Hepatocyte (in vitro differentiated cells): Measurements from ENCODE around the gene CDC42BPA. TPM values are rescaled to one million over a fixed set of nuclear protein-coding genes. Genes with fewer than 3 reads are reported as not detected.
"Not testable (repeated sequence)": the region's sequence is repeated elsewhere in the genome, so short reads cannot be mapped to it uniquely, and the experiment has no call there.

ENCODE experiments used
- DNase-seq: peaks from one replicate; pipeline ENCODE4 v3.0.0-alpha.2; 2016; ENCODE audit warnings: low spot score
- H2AFZ ChIP-seq: fragments of 200-600 bp; sonication (generic); 2 replicates; pipeline ENCODE4 v1.6.0; 2016; ENCODE audit warnings: antibody characterized with exemption, mild to moderate bottlenecking
- H3K27ac ChIP-seq: fragments of 200-600 bp; sonication (generic); 2 replicates; pipeline ENCODE4 v1.5.1; 2016; ENCODE audit warnings: mild to moderate bottlenecking
- H3K27me3 ChIP-seq: fragments of 200-600 bp; sonication (generic); 2 replicates; pipeline ENCODE4 v1.6.1; 2016
- H3K36me3 ChIP-seq: fragments of 200-600 bp; sonication (generic); replicated peaks from 2 replicates; pipeline ENCODE4 v1.5.1; 2016; ENCODE audit warnings: low read depth; ENCODE audit not compliant: insufficient read depth
- H3K4me1 ChIP-seq: fragments of 200-600 bp; sonication (generic); 2 replicates; pipeline ENCODE4 v1.5.1; 2016; ENCODE audit warnings: mild to moderate bottlenecking, moderate library complexity; ENCODE audit not compliant: insufficient read depth
- H3K4me2 ChIP-seq: fragments of 200-600 bp; sonication (generic); 2 replicates; pipeline ENCODE4 v1.6.0; 2016
- H3K4me3 ChIP-seq: fragments of 200-600 bp; sonication (generic); 2 replicates; pipeline ENCODE4 v1.5.1; 2016; ENCODE audit warnings: mild to moderate bottlenecking
- H3K79me2 ChIP-seq: fragments of 200-600 bp; sonication (generic); 2 replicates; pipeline ENCODE4 v1.6.0; 2017; ENCODE audit warnings: mild to moderate bottlenecking
- H3K9me2 ChIP-seq: fragments of 200-600 bp; sonication (generic); replicated peaks from 2 replicates; pipeline ENCODE4 v1.6.0; 2017; ENCODE audit warnings: mild to moderate bottlenecking; ENCODE audit not compliant: insufficient read depth
- H3K9me3 ChIP-seq: fragments of 200-600 bp; sonication (generic); 2 replicates; pipeline ENCODE4 v1.5.1; 2016; ENCODE audit warnings: low read depth, mild to moderate bottlenecking
- H4K20me1 ChIP-seq: fragments of 200-600 bp; sonication (generic); 2 replicates; pipeline ENCODE4 v1.6.0; 2016; ENCODE audit warnings: mild to moderate bottlenecking; ENCODE audit not compliant: insufficient read depth, poor library complexity, severe bottlenecking
- EZH2 ChIP-seq: fragments of 200-600 bp; sonication (generic); IDR thresholded peaks from 2 replicates; pipeline ENCODE4 v1.6.1; 2016; ENCODE audit warnings: antibody characterized with exemption, mild to moderate bottlenecking, borderline replicate concordance
- EZH2phosphoT487 ChIP-seq: fragments of 200-600 bp; sonication (generic); IDR thresholded peaks from one replicate; pipeline ENCODE4 v1.6.1; 2018; ENCODE audit warnings: antibody characterized with exemption, mild to moderate bottlenecking, low read depth, moderate library complexity; ENCODE audit not compliant: unreplicated experiment, severe bottlenecking
- WGBS: methylation state at CpG from one replicate; pipeline ENCODE4 v1.1.6; 2016; ENCODE audit warnings: low lambda C conversion rate; ENCODE audit errors: missing lambda C conversion rate; 5-methylcytosine and 5-hydroxymethylcytosine counted together
- polyA plus RNA-seq: library from polyadenylated mRNA; unstranded; fragments of >200 nt; fragmentation: Nextera tagmentation; extraction: Ambion mirVana; gene quantifications from 2 replicates; pipeline ENCODE4 v1.2.1, GENCODE V29; 2016
- total RNA-seq: library from RNA; depleted of rRNA; stranded (reverse); fragments of >200 nt; gene quantifications from 2 replicates; pipeline ENCODE4 v1.2.3, GENCODE V29; 2014
- TF ChIP-seq, protein P1 (sequence below): fragments of 200-600 bp; sonication (generic); IDR thresholded peaks from 2 replicates; pipeline ENCODE4 v1.5.1; 2016; ENCODE audit warnings: antibody characterized with exemption, mild to moderate bottlenecking; ENCODE audit not compliant: poor library complexity

Gene CDC42BPA
- total and polyA plus RNA-seq, 2 experiments from 2014 or later, result 24.5 to 40.9 TPM

DNA sequence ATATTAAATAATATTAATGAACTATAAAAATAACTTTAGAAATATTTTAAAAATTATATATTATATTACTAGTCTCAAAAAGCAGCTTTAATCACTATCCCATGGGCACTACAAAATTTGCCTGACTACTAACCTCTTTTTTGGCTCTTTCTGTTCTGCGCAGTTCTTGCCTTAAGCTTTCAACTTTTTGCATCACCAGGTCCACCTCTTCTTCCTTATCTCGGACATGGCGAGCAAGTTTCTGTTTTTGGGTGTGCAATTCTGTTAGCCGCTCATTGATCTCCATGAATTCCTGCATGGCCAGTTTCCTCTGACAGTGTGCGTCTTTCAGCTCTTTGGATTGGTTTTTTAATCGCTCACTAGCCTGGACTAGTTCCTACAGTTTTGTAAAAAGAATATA lies 205.8 kb downstream of the CDC42BPA start:
- no peak overlapping the region for H3K4me3 ChIP-seq
- no peak overlapping the region for H3K27ac ChIP-seq
- TF ChIP-seq EZH2phosphoT487 (no peak), EZH2 (no peak)
- TF ChIP-seq, protein P1, sequence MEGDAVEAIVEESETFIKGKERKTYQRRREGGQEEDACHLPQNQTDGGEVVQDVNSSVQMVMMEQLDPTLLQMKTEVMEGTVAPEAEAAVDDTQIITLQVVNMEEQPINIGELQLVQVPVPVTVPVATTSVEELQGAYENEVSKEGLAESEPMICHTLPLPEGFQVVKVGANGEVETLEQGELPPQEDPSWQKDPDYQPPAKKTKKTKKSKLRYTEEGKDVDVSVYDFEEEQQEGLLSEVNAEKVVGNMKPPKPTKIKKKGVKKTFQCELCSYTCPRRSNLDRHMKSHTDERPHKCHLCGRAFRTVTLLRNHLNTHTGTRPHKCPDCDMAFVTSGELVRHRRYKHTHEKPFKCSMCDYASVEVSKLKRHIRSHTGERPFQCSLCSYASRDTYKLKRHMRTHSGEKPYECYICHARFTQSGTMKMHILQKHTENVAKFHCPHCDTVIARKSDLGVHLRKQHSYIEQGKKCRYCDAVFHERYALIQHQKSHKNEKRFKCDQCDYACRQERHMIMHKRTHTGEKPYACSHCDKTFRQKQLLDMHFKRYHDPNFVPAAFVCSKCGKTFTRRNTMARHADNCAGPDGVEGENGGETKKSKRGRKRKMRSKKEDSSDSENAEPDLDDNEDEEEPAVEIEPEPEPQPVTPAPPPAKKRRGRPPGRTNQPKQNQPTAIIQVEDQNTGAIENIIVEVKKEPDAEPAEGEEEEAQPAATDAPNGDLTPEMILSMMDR, result no peak
- H3K79me2 ChIP-seq, result no peaks in the 10 kb centered on the region
- H3K27me3 ChIP-seq, result no peaks in the 10 kb centered on the region
- no peaks in the 10 kb centered on the region for H3K36me3 ChIP-seq
- H3K9me3 ChIP-seq, result no peaks in the 10 kb centered on the region
- no peaks in the 10 kb centered on the region for H3K4me1 ChIP-seq
- 99% methylated on average over 6 of the region's 6 CpGs for WGBS
- no peak for DNase-seq
- H4K20me1 ChIP-seq, result no peaks in the 10 kb centered on the region
- no peak overlapping the region for H2AFZ ChIP-seq
- no peaks in the 10 kb centered on the region for H3K9me2 ChIP-seq
- no peak overlapping the region for H3K4me2 ChIP-seq

DNA sequence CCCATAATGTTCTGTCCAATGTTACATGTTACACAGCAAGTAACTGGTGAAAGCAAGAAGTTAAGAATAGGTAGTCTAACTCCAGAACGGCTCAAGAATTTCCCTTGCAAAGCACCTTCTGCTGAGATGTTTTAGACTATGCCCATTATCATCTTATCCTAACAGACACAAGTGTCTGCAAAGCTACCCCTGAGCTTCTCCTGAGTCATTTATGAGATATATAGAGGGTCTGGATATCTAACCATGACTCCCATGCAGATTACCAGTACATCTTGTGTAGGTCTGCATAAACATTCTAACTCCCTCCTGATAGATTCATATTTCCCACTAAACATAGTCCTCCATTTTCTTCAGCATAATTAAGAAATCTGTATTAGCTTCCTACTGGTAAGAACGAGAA lies 206.5 kb downstream of the CDC42BPA start:
- WGBS, result 98% methylated on average over 2 of the region's 2 CpGs
- H4K20me1 ChIP-seq, result no peaks in the 10 kb centered on the region

DNA sequence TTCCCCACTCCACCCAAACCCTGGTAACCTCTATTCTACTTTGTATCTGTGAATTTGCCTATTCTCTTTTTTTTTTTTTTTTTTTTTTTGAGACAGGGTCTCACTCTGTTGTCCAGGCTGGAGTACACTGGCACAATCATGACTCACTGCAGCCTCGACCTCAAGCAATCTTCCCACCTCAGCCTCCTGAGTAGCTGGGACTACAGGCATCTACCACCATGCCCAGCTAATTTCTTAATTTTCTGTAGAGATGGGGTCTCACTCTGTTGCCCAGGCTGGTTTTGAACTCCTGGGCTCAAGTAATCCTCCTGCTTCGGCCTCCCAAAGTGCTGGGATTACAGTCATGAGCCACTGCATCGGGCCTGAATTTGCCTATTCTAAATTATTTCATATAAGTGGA lies 213.0 kb downstream of the CDC42BPA start:
- not testable (repeated sequence) for H3K4me2 ChIP-seq, H3K4me1 ChIP-seq
- WGBS, result 98% methylated on average over 3 of the region's 3 CpGs

More for the DNA sequence above, 206.5 kb downstream of the CDC42BPA start:
- Histone ChIP-seq H3K36me3 (no peaks in the 10 kb centered on the region), H3K4me1 (no peaks in the 10 kb centered on the region), H3K9me3 (no peaks in the 10 kb centered on the region), H3K27ac (no peak overlapping the region), H3K27me3 (no peaks in the 10 kb centered on the region), H3K4me3 (no peak overlapping the region), H2AFZ (no peak overlapping the region), H3K9me2 (no peaks in the 10 kb centered on the region), H3K4me2 (no peak overlapping the region), H3K79me2 (no peaks in the 10 kb centered on the region)
- no peak for TF ChIP-seq EZH2
- DNase-seq, result no peak

DNA sequence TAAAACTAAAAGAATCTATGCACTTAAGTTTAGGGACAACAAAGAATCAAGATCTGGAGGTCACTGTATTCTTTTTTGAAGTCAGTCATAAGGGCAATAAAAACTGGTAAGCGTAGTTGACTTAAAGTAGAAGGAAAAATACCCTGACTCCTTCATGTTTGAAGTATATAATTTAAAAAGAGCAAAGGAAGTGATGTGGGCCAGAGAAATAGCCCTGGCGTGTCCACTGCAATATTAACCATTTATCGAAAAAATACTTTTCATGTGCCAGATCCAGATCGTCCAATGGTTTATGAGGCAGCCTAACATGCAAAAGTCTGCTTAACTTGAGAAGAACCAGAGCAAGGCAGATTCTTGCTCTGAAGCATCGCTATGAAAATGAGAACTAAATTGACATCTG lies 216.2 kb downstream of the CDC42BPA start:
- H3K4me1 ChIP-seq, result peaks cover 6% of the 10 kb centered on the region
- no peak for DNase-seq
- 65% methylated on average over 5 of the region's 5 CpGs for WGBS

More for the DNA sequence above, 213.0 kb downstream of the CDC42BPA start:
- H3K9me3 ChIP-seq, H4K20me1 ChIP-seq, H3K9me2 ChIP-seq, H2AFZ ChIP-seq, H3K79me2 ChIP-seq, H3K36me3 ChIP-seq, H3K27ac ChIP-seq, H3K27me3 ChIP-seq, H3K4me3 ChIP-seq, DNase-seq: not testable (repeated sequence)

More for the DNA sequence above, 216.2 kb downstream of the CDC42BPA start:
- Histone ChIP-seq H4K20me1 (no peaks in the 10 kb centered on the region), H3K36me3 (no peaks in the 10 kb centered on the region), H2AFZ (no peak overlapping the region), H3K4me3 (no peak overlapping the region), H3K4me2 (peak overlapping the region; percentile 41), H3K27ac (peak overlapping the region; percentile 11), H3K27me3 (no peaks in the 10 kb centered on the region), H3K79me2 (no peaks in the 10 kb centered on the region), H3K9me3 (no peaks in the 10 kb centered on the region), H3K9me2 (no peaks in the 10 kb centered on the region)
- TF ChIP-seq EZH2phosphoT487 (no peak), EZH2 (no peak)
- TF ChIP-seq, protein P1, result no peak
